OCI-LY3 (cell line): Measurements from ENCODE around the gene CCNQ.

Experiments used
- H2AFZ ChIP-seq: fragments of 200-600, 300-600 bp; shearing (Covaris generic); 2 replicates; pipeline ENCODE4 v1.6.0; 2014; ENCODE audit warnings: antibody characterized with exemption, low read depth, low read length
- H3K27ac ChIP-seq: fragments of 200-600, 300-600 bp; sonication (generic); 2 replicates; pipeline ENCODE4 v1.5.1; 2014; ENCODE audit warnings: mild to moderate bottlenecking, low read length, moderate library complexity, mixed read lengths
- H3K27me3 ChIP-seq: fragments of 200-600, 300-600 bp; sonication (generic); 2 replicates; pipeline ENCODE4 v1.6.1; 2014; ENCODE audit warnings: low read depth, low read length, mixed read lengths
- H3K36me3 ChIP-seq: fragments of 200-600, 300-600 bp; sonication (generic); replicated peaks from 2 replicates; pipeline ENCODE3; 2014; ENCODE audit warnings: low read depth, low read length, mixed read lengths
- H3K4me1 ChIP-seq: fragments of 300-600, 200-600 bp; sonication (generic); 2 replicates; pipeline ENCODE4 v1.6.1; 2014; ENCODE audit warnings: low read length, mixed read lengths
- H3K4me2 ChIP-seq: fragments of 200-600, 300-600 bp; sonication (generic); 2 replicates; pipeline ENCODE4 v1.6.1; 2014; ENCODE audit warnings: low read length, mixed read lengths
- H3K4me3 ChIP-seq: fragments of 300-600, 200-600 bp; sonication (generic); 2 replicates; pipeline ENCODE4 v1.5.1; 2014; ENCODE audit warnings: antibody characterized with exemption, mild to moderate bottlenecking, low read length, moderate library complexity
- H3K79me2 ChIP-seq: fragments of 300-600, 200-600 bp; shearing (Covaris generic); 2 replicates; pipeline ENCODE4 v1.6.1; 2014; ENCODE audit warnings: mild to moderate bottlenecking, low read length, mixed read lengths
- H3K9ac ChIP-seq: fragments of 300-600, 200-600 bp; shearing (Covaris generic); 2 replicates; pipeline ENCODE4 v1.6.0; 2014; ENCODE audit warnings: mild to moderate bottlenecking, low read length, moderate library complexity
- H3K9me3 ChIP-seq: fragments of 200-600, 300-600 bp; shearing (Covaris generic); 2 replicates; pipeline ENCODE4 v1.6.1; 2014; ENCODE audit warnings: low read length, mixed read lengths; ENCODE audit not compliant: insufficient read depth
- H4K20me1 ChIP-seq: fragments of 200-600, 300-600 bp; sonication (generic); 2 replicates; pipeline ENCODE4 v1.6.1; 2016; ENCODE audit warnings: low read length, mixed read lengths; ENCODE audit not compliant: insufficient read depth
- CTCF ChIP-seq: fragments of 200-600, 300-600 bp; sonication (generic); IDR thresholded peaks from 2 replicates; pipeline ENCODE4 v1.5.1; 2014; ENCODE audit warnings: antibody characterized with exemption, low read length, low read depth
- EZH2phosphoT487 ChIP-seq: fragments of 200-600 bp; shearing (Covaris generic); IDR thresholded peaks from 2 replicates; pipeline ENCODE4 v1.6.1; 2018; ENCODE audit warnings: antibody characterized with exemption, mixed run types, low read depth

Gene CCNQ

DNA sequence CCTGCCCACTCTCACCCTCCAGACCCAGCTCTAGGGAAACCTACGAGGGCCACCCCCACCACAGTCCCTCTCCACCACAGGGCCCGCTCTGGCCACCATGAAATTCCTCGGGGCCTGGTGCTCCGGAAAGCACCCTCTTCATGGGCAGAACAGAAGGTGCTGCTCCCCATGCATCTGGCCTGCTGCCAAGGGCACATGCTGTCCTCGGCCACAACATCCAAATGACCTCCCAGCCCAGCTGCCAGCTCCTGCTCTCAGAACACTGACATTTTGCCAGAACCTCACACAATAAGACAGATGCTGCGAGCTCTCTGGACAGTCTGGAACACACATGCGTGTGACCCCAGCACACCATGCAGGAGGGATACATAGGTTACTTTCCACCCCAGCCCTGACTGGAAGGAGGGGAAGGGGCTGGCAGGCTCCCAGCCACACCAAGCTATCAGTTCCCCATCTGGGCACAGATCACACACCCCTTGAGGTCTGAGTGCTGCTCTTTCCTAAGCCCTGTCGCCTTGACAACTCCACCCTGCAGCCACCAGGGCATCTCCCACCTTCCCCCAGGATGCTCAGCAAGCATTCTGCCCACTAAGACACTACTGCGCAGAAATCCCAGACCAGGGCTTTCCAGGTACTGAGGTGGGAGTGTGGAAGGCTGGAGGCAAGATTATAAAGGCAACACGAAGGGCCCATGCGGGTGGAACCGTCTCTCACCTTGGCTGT, 5.8 kb downstream of the CCNQ start:
- Histone ChIP-seq H3K9ac (no peak overlapping the region), H3K4me2 (no peak overlapping the region), H3K4me1 (peaks cover 6% of the 10 kb centered on the region), H3K36me3 (peaks cover 4% of the 10 kb centered on the region), H3K79me2 (peaks cover 20% of the 10 kb centered on the region), H3K9me3 (no peaks in the 10 kb centered on the region), H3K27ac (no peak overlapping the region), H3K4me3 (no peak overlapping the region), H4K20me1 (peaks cover 10% of the 10 kb centered on the region; the same call in 1 of the 2 replicates), H2AFZ (no peak overlapping the region), H3K27me3 (no peaks in the 10 kb centered on the region)
- TF ChIP-seq EZH2phosphoT487 = no peak
- no peak for TF ChIP-seq CTCF

GRCh38 chrX:153592091-153592833, 6.7 kb downstream of the CCNQ start:
- no peak overlapping the region for H2AFZ ChIP-seq
- no peak overlapping the region for H3K4me3 ChIP-seq
- no peak for TF ChIP-seq EZH2phosphoT487
- H3K27me3 ChIP-seq = no peaks in the 10 kb centered on the region
- H3K27ac ChIP-seq = no peak overlapping the region
- H3K4me1 ChIP-seq = no peaks in the 10 kb centered on the region; the same call in 1 of the 2 replicates
- H4K20me1 ChIP-seq = peaks cover 5% of the 10 kb centered on the region; the same call in 1 of the 2 replicates
- H3K4me2 ChIP-seq = no peak overlapping the region
- H3K79me2 ChIP-seq = peaks cover 12% of the 10 kb centered on the region
- no peaks in the 10 kb centered on the region for H3K9me3 ChIP-seq
- H3K36me3 ChIP-seq = peaks cover 3% of the 10 kb centered on the region
- no peak overlapping the region for H3K9ac ChIP-seq

GRCh38 chrX:153590961-153591956, 7.7 kb downstream of the CCNQ start:
- Histone ChIP-seq H3K9me3 (no peaks in the 10 kb centered on the region), H3K79me2 (peaks cover 3% of the 10 kb centered on the region; the same call in 1 of the 2 replicates), H3K4me3 (no peak overlapping the region), H3K27ac (no peak overlapping the region), H3K9ac (no peak overlapping the region), H3K4me2 (no peak overlapping the region), H4K20me1 (no peaks in the 10 kb centered on the region), H3K4me1 (no peaks in the 10 kb centered on the region), H3K36me3 (no peaks in the 10 kb centered on the region), H2AFZ (no peak overlapping the region), H3K27me3 (no peaks in the 10 kb centered on the region)
- no peak for TF ChIP-seq EZH2phosphoT487

- Histone ChIP-seq H3K27ac (no peak overlapping the region), H3K79me2 (no peaks in the 10 kb centered on the region), H3K36me3 (no peaks in the 10 kb centered on the region), H3K9ac (no peak overlapping the region), H3K4me1 (no peaks in the 10 kb centered on the region), H3K27me3 (no peaks in the 10 kb centered on the region), H4K20me1 (no peaks in the 10 kb centered on the region), H2AFZ (no peak overlapping the region), H3K4me2 (no peak overlapping the region), H3K4me3 (no peak overlapping the region), H3K9me3 (no peaks in the 10 kb centered on the region)
- TF ChIP-seq CTCF (no peak), EZH2phosphoT487 (no peak)
Observed at GRCh38 chrX:153588782-153589446, 10.0 kb downstream of the CCNQ start.
